Endothelial cell of umbilical vein (primary cell): ENCODE data around the gene RNASEH1. TPM values are rescaled to one million over a fixed set of nuclear protein-coding genes. Genes with fewer than 3 reads are reported as not detected.

Source experiments
- BruUV-seq: library from RNA; stranded (reverse); fragments of 400-500 nt; replicated peaks from 2 replicates; lab custom pipeline; 2021; lab: Mats Ljungman, UMichigan
- CTCF ChIA-PET: fragments of 300-600, 350-600 bp; sonication (Branson Sonifier 250); formaldehyde crosslinking; loops from one replicate; lab custom pipeline; 2021; ENCODE audit warnings: antibody characterized with exemption, inconsistent platforms; lab: Charles Lee
- POLR2A ChIA-PET: fragments of 300-600, 350-600 bp; sonication (Branson Sonifier 250); formaldehyde crosslinking; loops from one replicate; lab custom pipeline; 2021; ENCODE audit warnings: antibody characterized with exemption, inconsistent platforms; lab: Charles Lee
- DNase-seq: peaks from one replicate; pipeline ENCODE4 v3.0.0-alpha.2; 2011; ENCODE audit warnings: low read depth, low spot score
- FAIRE-seq: peaks from 2 replicates; lab custom pipeline; 2011; peaks lifted over from hg19 to GRCh38; lab: Jason Lieb, UNC
- H2AFZ ChIP-seq: 2 replicates; pipeline ENCODE4 v1.6.0; 2012; ENCODE audit warnings: low read depth, low read length, control low read depth, inconsistent platforms
- H3K27ac ChIP-seq: 2 replicates; pipeline ENCODE4 v1.5.1; 2011; ENCODE audit warnings: low read depth, mild to moderate bottlenecking, control low read depth, low read length, moderate library complexity; ENCODE audit not compliant: insufficient read depth
- H3K27me3 ChIP-seq, 2 experiments: 2 replicates each; pipeline versions ENCODE4 v1.6.0 to v1.6.1; 2011; ENCODE audit warnings: low read length in 2 of 2, mixed read lengths in 1 of 2; ENCODE audit not compliant: control insufficient read depth in 2 of 2, insufficient read depth in 2 of 2
- H3K36me3 ChIP-seq, 2 experiments: 2 replicates in 1 of 2; 3 replicates in 1 of 2; pipeline ENCODE4 v1.5.1; 2011; ENCODE audit warnings: low read length in 2 of 2, mild to moderate bottlenecking in 1 of 2, moderate library complexity in 1 of 2; ENCODE audit not compliant: control insufficient read depth in 2 of 2, insufficient read depth in 2 of 2; ENCODE audit errors: extremely low read depth in 1 of 2
- H3K4me1 ChIP-seq: 3 replicates; pipeline ENCODE4 v1.5.1; 2011; ENCODE audit warnings: mild to moderate bottlenecking, low read length; ENCODE audit not compliant: control insufficient read depth, insufficient read depth; ENCODE audit errors: extremely low read depth
- H3K4me2 ChIP-seq: 2 replicates; pipeline ENCODE4 v1.6.1; 2011; ENCODE audit warnings: low read length, control low read depth, mixed read lengths; ENCODE audit not compliant: insufficient read depth
- H3K4me3 ChIP-seq, 3 experiments: fragments of 200-600 bp in 1 of 3; sonication (generic), shearing (Covaris generic) in 1 of 3; replicated peaks in 1 of 3; 2 replicates each; pipeline ENCODE4 v1.5.1; 2011 to 2016; ENCODE audit warnings: control low read depth in 3 of 3, low read length in 3 of 3, mild to moderate bottlenecking in 2 of 3, inconsistent platforms in 1 of 3, low read depth in 1 of 3, moderate library complexity in 1 of 3; ENCODE audit not compliant: insufficient read depth in 1 of 3
- H3K79me2 ChIP-seq: 2 replicates; pipeline ENCODE4 v1.6.0; 2012; ENCODE audit warnings: low read length, inconsistent platforms; ENCODE audit not compliant: control insufficient read depth, insufficient read depth
- H3K9ac ChIP-seq: replicated peaks from 2 replicates; pipeline ENCODE3; 2011; ENCODE audit warnings: low read length, control low read depth; ENCODE audit not compliant: insufficient read depth; ENCODE audit errors: extremely low read depth
- H3K9me1 ChIP-seq: replicated peaks from 3 replicates; pipeline ENCODE4 v1.6.0; 2011; ENCODE audit warnings: mild to moderate bottlenecking, low read length; ENCODE audit not compliant: control insufficient read depth, insufficient read depth; ENCODE audit errors: extremely low read depth
- H3K9me3 ChIP-seq: replicated peaks from 2 replicates; pipeline ENCODE4 v1.5.1; 2012; ENCODE audit warnings: low read length, inconsistent platforms; ENCODE audit not compliant: control insufficient read depth, insufficient read depth
- H4K20me1 ChIP-seq: replicated peaks from 2 replicates; pipeline ENCODE3; 2011; ENCODE audit warnings: mild to moderate bottlenecking, low read length; ENCODE audit not compliant: control insufficient read depth, insufficient read depth; ENCODE audit errors: extremely low read depth
- EZH2 ChIP-seq: IDR thresholded peaks from 2 replicates; pipeline ENCODE4 v1.6.1; 2012; ENCODE audit warnings: borderline replicate concordance, low read depth, mild to moderate bottlenecking, moderate library complexity, low read length, inconsistent platforms; ENCODE audit not compliant: severe bottlenecking
- GATA2 ChIP-seq: IDR thresholded peaks from 2 replicates; pipeline ENCODE4 v1.7.0; 2011; ENCODE audit warnings: low read depth, mild to moderate bottlenecking, moderate library complexity, mixed read lengths, low read length; ENCODE audit not compliant: insufficient read length, insufficient read depth
- POLR2A ChIP-seq: IDR thresholded peaks from 2 replicates; pipeline ENCODE4 v1.6.1; 2012; ENCODE audit warnings: low read depth, mild to moderate bottlenecking, control low read depth, low read length
- dilution Hi-C: fragments of 300-500 bp; cut with MboI; formaldehyde crosslinking; loops from one replicate; pipeline ENCODE4 v1.15.0; 2019; ENCODE audit warnings: low sequenced_read_pairs; ENCODE audit not compliant: extremely low pct_ligation_motif_present
- intact Hi-C: fragments of 100-400 bp; cut with micrococcal nuclease; formaldehyde crosslinking; loops from one replicate; pipeline ENCODE4 v1.10.0; 2022
- polyA plus RNA-seq, 4 experiments: library from polyadenylated mRNA; depleted of rRNA in 3 of 4; stranded (reverse) in 3 of 4; unstranded in 1 of 4; fragments of >200 nt; gene quantifications; 2 replicates each; pipeline versions ENCODE4 v1.2.1 to v1.2.3, GENCODE V29; 2011 to 2012; ENCODE audit warnings: missing spikeins in 1 of 4
- total RNA-seq: library from RNA; stranded (reverse); gene quantifications from 2 replicates; pipeline ENCODE4 v1.2.3, GENCODE V29; 2021
- TF ChIP-seq, protein P1 (sequence below), 2 donors: IDR thresholded peaks; 1 replicate in 1 of 2; 2 replicates in 1 of 2; pipeline ENCODE4 v1.5.1; 2011; ENCODE audit warnings: low read length in 2 of 2, mild to moderate bottlenecking in 2 of 2, moderate library complexity in 2 of 2, control low read depth in 1 of 2, inconsistent platforms in 1 of 2, low read depth in 1 of 2; ENCODE audit not compliant: insufficient read depth in 1 of 2; ENCODE audit errors: extremely low read depth in 1 of 2
- TF ChIP-seq, protein P2 (sequence below): IDR thresholded peaks from 2 replicates; pipeline ENCODE4 v1.6.1; 2011; ENCODE audit not compliant: insufficient read depth, insufficient read length

The RNASEH1 gene
- total and polyA plus RNA-seq, 2 donors (not counting 3 experiments of a cell fraction or from before 2014, with no cell fraction given): 12.8 to 30.8 TPM

DNA sequence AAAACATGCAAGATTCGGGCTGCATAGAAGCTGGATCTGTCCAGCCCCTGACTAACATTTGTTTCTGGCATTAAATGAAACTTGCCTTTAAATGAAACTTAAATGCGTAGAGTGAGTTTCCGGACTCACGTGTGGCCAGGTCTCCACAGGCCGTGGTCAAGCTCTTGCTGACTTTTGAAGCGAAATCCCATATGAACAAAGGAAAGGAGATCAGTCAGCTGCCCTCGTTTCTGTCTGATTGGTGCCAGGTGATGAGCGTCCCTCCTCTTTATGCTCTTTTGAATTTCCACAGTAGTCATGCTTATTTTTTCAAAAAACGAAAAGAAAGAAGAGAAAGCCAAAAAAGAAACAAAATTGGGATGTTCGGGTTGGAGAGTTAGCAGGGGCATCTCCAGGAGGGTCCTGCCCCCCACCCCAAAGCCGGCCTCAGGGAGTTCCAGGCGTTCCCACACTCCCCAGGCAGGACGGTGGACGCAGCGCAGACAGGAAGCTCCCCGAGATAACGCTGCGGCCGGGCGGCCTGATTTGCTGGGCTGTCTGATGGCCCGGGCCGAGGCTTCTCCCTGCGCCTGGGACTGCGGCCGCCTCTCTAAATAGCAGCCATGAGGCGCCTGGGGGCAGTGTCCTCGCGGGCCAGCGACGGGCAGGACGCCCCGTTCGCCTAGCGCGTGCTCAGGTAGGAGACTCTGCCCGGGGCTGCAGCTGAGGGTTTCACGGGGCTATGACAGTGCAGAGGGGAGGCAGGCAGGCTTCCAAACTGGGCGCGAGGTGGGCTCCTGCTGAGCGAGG lies 36.6 kb upstream of the RNASEH1 start, which contains the start of gene COLEC11:
COLEC11 (plus strand) TSS at position 620 of the 789 bp plus-strand sequence. CDS start 9,229 bp downstream, outside the sequence.
- ChIA-PET POLR2A (no interaction called here), CTCF (interaction anchor here (0.7 to 2.8 kb wide), 4 partner anchors 11 to 57 kb away, joined by 3 to 14 read pairs (median 4); no protein-coding TSS in a partner anchor)
- no peaks in the 10 kb centered on the region for H3K36me3 ChIP-seq
- no TSS peak for BruUV-seq
- H3K79me2 ChIP-seq: no peaks in the 10 kb centered on the region
- no peak within 1 kb of the TSS for H3K4me3 ChIP-seq
- TF ChIP-seq, protein P1, sequence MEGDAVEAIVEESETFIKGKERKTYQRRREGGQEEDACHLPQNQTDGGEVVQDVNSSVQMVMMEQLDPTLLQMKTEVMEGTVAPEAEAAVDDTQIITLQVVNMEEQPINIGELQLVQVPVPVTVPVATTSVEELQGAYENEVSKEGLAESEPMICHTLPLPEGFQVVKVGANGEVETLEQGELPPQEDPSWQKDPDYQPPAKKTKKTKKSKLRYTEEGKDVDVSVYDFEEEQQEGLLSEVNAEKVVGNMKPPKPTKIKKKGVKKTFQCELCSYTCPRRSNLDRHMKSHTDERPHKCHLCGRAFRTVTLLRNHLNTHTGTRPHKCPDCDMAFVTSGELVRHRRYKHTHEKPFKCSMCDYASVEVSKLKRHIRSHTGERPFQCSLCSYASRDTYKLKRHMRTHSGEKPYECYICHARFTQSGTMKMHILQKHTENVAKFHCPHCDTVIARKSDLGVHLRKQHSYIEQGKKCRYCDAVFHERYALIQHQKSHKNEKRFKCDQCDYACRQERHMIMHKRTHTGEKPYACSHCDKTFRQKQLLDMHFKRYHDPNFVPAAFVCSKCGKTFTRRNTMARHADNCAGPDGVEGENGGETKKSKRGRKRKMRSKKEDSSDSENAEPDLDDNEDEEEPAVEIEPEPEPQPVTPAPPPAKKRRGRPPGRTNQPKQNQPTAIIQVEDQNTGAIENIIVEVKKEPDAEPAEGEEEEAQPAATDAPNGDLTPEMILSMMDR (IDR thresholded peaks at IDR 0.05; ENCODE audit: extremely low read depth in 1 of 2, insufficient read depth in 1 of 2, low read depth in 1 of 2, low read length in 2 of 2): peak in 1 of 2 donors; percentile 43
- TF ChIP-seq POLR2A: no peak
- TF ChIP-seq, protein P2, sequence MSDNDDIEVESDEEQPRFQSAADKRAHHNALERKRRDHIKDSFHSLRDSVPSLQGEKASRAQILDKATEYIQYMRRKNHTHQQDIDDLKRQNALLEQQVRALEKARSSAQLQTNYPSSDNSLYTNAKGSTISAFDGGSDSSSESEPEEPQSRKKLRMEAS: no peak
- no peaks in the 10 kb centered on the region for H3K9me1 ChIP-seq
- H3K4me2 ChIP-seq: peak within 1 kb of the TSS; percentile 23
- H3K27me3 ChIP-seq: no peaks in the 10 kb centered on the region
- H3K9me3 ChIP-seq: no peaks in the 10 kb centered on the region
- no peak within 1 kb of the TSS for H3K9ac ChIP-seq
- peaks cover 4% of the 10 kb centered on the region for H3K4me1 ChIP-seq
- FAIRE-seq (no peak), DNase-seq (peak; percentile 33)
- intact Hi-C loops: loop anchor here (2.0 kb wide), 1 partner anchor 56 kb away; no protein-coding TSS in a partner anchor
- no peaks in the 10 kb centered on the region for H4K20me1 ChIP-seq
- no peak within 1 kb of the TSS for H3K27ac ChIP-seq
- dilution Hi-C loops: no loop called here
- peak within 1 kb of the TSS; percentile 47 for H2AFZ ChIP-seq

DNA sequence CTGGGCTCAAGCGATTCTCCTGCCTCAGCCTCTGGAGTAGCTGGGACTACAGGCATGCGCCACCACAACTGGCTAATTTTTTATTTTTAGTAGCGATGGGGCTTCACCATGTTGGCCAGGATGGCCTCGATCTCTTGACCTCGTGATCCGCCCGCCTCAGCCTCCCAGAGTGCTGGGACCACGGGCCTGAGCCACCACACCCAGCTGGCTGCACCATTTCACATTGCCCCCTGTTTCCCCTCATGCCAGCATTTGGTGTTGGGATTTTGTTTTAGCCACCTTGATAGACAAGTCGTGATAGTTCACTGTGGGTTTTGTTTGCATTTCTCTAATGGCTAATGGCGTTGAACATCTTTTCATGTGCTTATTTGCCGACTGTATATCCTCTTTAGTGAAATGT lies 31.0 kb upstream of the RNASEH1 start:
- Histone ChIP-seq H3K36me3 (peaks cover 0 to 2% of the 10 kb centered on the region in 2 experiments), H3K4me2 (no peak overlapping the region), H3K9ac (no peak overlapping the region), H3K9me1 (no peaks in the 10 kb centered on the region), H3K79me2 (no peaks in the 10 kb centered on the region), H3K4me1 (no peaks in the 10 kb centered on the region), H3K27ac (no peak overlapping the region), H3K4me3 (no peak overlapping the region), H2AFZ (no peak overlapping the region), H3K27me3 (no peaks in the 10 kb centered on the region), H4K20me1 (no peaks in the 10 kb centered on the region), H3K9me3 (no peaks in the 10 kb centered on the region)
- ChIA-PET POLR2A (no interaction called here), CTCF (no interaction called here)
- no TSS peak for BruUV-seq
- FAIRE-seq (no peak), DNase-seq (no peak)
- intact Hi-C loops (no loop called here), dilution Hi-C loops (no loop called here)
- TF ChIP-seq GATA2 (no peak), EZH2 (no peak)
- TF ChIP-seq, protein P1 (IDR thresholded peaks at IDR 0.05; ENCODE audit: extremely low read depth in 1 of 2, insufficient read depth in 1 of 2, low read depth in 1 of 2, low read length in 2 of 2): no peak
